ENCODE results near the gene TRIO. TPM values are rescaled to one million over a fixed set of nuclear protein-coding genes. Genes with fewer than 3 reads are reported as not detected.

TRIO gene
- total and polyA plus RNA-seq, 2 donors (not counting 1 experiment from before 2014, with no cell fraction given): 134 to 281 TPM

GRCh38 chr5:14171621-14172020 lies 28.5 kb downstream of the TRIO start:
- H3K4me1 ChIP-seq (ENCODE audit: control insufficient read depth, extremely low read depth, insufficient read depth, low read length): peaks cover 39% of the 10 kb centered on the region
- no peak overlapping the region for H3K9ac ChIP-seq (ENCODE audit: insufficient read depth, low read length)
- H3K27me3 ChIP-seq (ENCODE audit: control insufficient read depth, insufficient read depth, low read length): no peaks in the 10 kb centered on the region
- peaks cover 99% of the 10 kb centered on the region for H3K79me2 ChIP-seq (ENCODE audit: control insufficient read depth, insufficient read depth, low read length)
- H2AFZ ChIP-seq (ENCODE audit: low read length): no peak overlapping the region
- no peak for TF ChIP-seq EZH2 (IDR thresholded peaks at IDR 0.05; ENCODE audit: low read length, missing control alignments)
- TF ChIP-seq CTCF (conservative IDR thresholded peaks at IDR 0.05 in 1 of 2, IDR thresholded peaks at IDR 0.05 in 1 of 2; ENCODE audit: low read depth in 1 of 2, low read length in 2 of 2): no peak
- peak overlapping the region; percentile 48 for H3K4me2 ChIP-seq (ENCODE audit: extremely low read depth, insufficient read depth, low read length)
- peak overlapping the region in 1 of 4 experiments; percentile 12 for H3K4me3 ChIP-seq (replicated peaks in 1 of 4; ENCODE audit: control extremely low read depth in 1 of 4, insufficient read depth in 1 of 4, low read depth in 3 of 4, low read length in 4 of 4)
- H3K27ac ChIP-seq (ENCODE audit: insufficient read depth, low read length): no peak overlapping the region
- H3K9me3 ChIP-seq (ENCODE audit: control insufficient read depth, insufficient read depth, low read depth, low read length): no peaks in the 10 kb centered on the region
- H4K20me1 ChIP-seq (ENCODE audit: control insufficient read depth, extremely low read depth, insufficient read depth, low read length): peaks cover 2% of the 10 kb centered on the region
- DNase-seq (ENCODE audit: low read depth in 2 of 2): peak; percentile 77 to 90
- H3K36me3 ChIP-seq (ENCODE audit: control insufficient read depth, insufficient read depth, low read length): no peaks in the 10 kb centered on the region

- Histone ChIP-seq H3K4me1 (ENCODE audit: control insufficient read depth, extremely low read depth, insufficient read depth, low read length) (peaks cover 40% of the 10 kb centered on the region), H4K20me1 (ENCODE audit: control insufficient read depth, extremely low read depth, insufficient read depth, low read length) (peaks cover 2% of the 10 kb centered on the region), H3K4me3 (replicated peaks in 1 of 4; ENCODE audit: control extremely low read depth in 1 of 4, insufficient read depth in 1 of 4, low read depth in 3 of 4, low read length in 4 of 4) (no peak overlapping the region)
These were observed 29.1 kb downstream of the TRIO start for GRCh38 chr5:14172149-14172795.

More at GRCh38 chr5:14172149-14172795, 29.1 kb downstream of the TRIO start:
- Histone ChIP-seq H3K27ac (ENCODE audit: insufficient read depth, low read length) (no peak overlapping the region), H3K9me3 (ENCODE audit: control insufficient read depth, insufficient read depth, low read depth, low read length) (no peaks in the 10 kb centered on the region), H2AFZ (ENCODE audit: low read length) (no peak overlapping the region), H3K9ac (ENCODE audit: insufficient read depth, low read length) (no peak overlapping the region), H3K79me2 (ENCODE audit: control insufficient read depth, insufficient read depth, low read length) (peaks cover 99% of the 10 kb centered on the region), H3K4me2 (ENCODE audit: extremely low read depth, insufficient read depth, low read length) (peak overlapping the region; percentile 28), H3K36me3 (ENCODE audit: control insufficient read depth, insufficient read depth, low read length) (no peaks in the 10 kb centered on the region), H3K27me3 (ENCODE audit: control insufficient read depth, insufficient read depth, low read length) (no peaks in the 10 kb centered on the region)
- no peak for TF ChIP-seq EZH2 (IDR thresholded peaks at IDR 0.05; ENCODE audit: low read length, missing control alignments)
- no peak for TF ChIP-seq CTCF (conservative IDR thresholded peaks at IDR 0.05 in 1 of 2, IDR thresholded peaks at IDR 0.05 in 1 of 2; ENCODE audit: low read depth in 1 of 2, low read length in 2 of 2)
- no peak for DNase-seq (ENCODE audit: low read depth in 2 of 2)
